EH (cell line): ENCODE results near the gene GRHL1.
A peak's percentile ranks its signal among the peaks of the same experiment; 100 is the strongest.

Experiments used
- DNase-seq: peaks from one replicate; pipeline ENCODE4 v3.0.0-alpha.2; 2015; ENCODE audit warnings: low read depth

Gene GRHL1

DNA sequence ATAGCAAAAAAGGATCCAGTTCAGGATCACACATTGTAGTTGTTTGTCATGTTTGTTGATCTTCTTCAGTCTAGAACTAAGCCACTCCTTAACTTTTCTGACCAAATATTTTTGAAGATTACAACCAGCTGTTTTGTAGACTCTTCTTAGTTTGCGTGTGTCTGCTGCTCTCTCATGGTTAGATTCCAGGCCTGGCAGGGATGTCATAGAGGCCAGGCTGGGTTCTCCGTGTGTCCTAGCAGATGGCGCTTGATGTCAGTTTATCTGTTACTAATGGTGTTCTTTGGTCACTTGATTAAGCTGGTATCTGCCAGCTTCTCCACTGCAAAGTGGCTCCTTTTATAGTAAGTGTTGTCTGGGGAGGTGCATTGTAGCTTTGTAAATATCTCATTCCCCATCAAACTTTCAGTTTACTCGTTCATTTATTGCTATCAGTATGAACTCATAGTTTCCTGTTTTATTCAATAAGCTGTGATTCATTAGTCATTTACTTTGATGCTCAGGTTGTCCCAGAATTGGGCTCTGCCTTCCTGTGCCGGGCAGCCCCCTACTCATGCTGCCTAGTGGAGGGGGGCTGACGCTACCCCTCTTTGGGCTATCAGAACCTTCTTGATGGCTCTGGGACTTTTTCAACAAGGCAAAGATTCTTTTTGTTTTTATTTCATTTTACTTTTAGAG is 42.1 kb downstream of the GRHL1 start:
- DNase-seq = peak; percentile 67

DNA sequence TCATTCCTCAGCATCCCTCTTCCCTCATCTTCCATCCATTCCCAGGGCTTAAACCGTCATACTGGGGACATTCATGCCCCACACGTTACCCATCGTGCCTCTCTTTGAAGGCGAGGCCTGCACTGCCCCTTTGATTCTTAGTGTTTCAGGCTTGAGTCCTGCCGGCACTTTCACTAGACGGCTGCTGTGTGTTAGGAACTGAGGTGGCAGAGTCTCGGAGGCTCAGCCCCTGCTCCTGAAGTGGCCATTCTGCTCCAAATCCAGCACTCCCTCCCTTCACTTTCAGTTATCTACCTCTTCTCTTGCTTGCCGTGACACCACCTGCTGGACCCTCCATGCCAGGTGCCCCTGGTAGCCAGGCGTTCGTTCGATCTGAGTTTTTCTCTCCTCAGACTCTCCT is 43.0 kb downstream of the GRHL1 start:
- DNase-seq = no peak

- DNase-seq = no peak
Observed at GRCh38 chr2:9995059-9995458, 43.6 kb downstream of the GRHL1 start.

DNA sequence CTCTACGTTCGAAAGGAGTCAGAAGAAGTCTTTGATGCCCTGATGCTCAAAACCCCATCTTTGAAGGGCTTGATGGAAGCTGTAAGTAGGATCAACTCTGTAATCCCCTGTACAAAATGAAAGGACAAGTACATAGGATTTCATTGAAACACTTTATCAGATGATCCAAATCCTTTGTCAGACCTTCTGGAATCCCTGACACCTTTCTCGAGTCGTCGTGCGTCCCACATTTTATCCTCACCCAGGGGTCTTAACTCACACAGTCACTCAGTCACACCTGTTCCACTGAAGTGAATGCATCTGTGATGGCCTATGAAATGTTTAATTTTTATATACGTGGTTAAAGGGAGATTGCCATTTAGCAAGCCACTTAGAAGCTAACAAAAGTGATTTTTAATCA is 44.8 kb downstream of the GRHL1 start:
- DNase-seq = no peak

- no peak for DNase-seq
Observed at GRCh38 chr2:9997936-9998335, 46.4 kb downstream of the GRHL1 start.

GRCh38 chr2:9998916-9999654 is 47.6 kb downstream of the GRHL1 start:
- no peak for DNase-seq

DNA sequence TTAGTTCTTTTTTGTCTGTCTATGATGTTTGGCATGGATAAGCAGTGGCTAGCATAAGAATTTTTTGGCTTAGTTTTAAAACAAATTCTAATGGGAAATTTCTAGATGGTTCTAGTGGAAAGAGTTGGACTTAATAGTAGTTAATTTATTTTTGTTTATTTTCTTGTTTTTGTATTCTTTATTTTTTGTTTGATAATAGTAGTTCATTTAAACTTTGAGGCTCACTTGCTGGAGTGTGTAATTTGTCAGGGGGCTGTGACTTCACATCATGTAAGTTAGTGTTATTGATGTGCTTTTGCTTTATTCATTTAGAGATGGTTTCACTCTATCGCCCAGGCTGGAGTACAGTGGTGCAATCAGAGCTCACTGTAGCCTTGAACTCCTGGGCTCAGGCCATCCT is 48.2 kb downstream of the GRHL1 start:
- DNase-seq = no peak

- no peak for DNase-seq
Observed at GRCh38 chr2:10000541-10000940, 49.0 kb downstream of the GRHL1 start.

GRCh38 chr2:10001586-10001985 is 50.1 kb downstream of the GRHL1 start:
- DNase-seq = no peak

GRCh38 chr2:10002109-10002508 is 50.6 kb downstream of the GRHL1 start:
- DNase-seq = no peak

DNA sequence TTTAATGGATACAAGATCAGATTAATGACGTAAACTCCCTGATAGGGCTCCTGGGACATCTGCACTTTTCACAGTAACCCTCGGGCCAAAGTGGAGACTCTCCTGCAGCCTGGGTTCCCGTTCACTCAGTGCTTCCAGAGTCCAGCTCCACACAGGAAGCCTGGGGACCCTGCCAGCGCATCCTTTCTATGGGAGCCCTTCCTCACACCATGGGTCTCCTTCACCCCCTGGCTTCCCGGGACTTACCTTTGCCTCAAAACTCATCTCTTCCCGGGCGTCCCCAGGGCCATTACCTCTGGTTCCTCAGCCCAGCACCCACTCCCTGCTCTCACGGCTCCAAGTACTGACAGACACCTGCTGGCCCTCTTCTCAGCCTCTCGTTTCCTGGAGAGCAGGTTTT is 51.2 kb downstream of the GRHL1 start:
- DNase-seq = no peak

GRCh38 chr2:10003206-10004125 is 52.0 kb downstream of the GRHL1 start:
- no peak for DNase-seq

- no peak for DNase-seq
Observed at GRCh38 chr2:10004401-10004800, 52.9 kb downstream of the GRHL1 start.

- DNase-seq = no peak
Observed at GRCh38 chr2:10004836-10005235, 53.3 kb downstream of the GRHL1 start.

DNA sequence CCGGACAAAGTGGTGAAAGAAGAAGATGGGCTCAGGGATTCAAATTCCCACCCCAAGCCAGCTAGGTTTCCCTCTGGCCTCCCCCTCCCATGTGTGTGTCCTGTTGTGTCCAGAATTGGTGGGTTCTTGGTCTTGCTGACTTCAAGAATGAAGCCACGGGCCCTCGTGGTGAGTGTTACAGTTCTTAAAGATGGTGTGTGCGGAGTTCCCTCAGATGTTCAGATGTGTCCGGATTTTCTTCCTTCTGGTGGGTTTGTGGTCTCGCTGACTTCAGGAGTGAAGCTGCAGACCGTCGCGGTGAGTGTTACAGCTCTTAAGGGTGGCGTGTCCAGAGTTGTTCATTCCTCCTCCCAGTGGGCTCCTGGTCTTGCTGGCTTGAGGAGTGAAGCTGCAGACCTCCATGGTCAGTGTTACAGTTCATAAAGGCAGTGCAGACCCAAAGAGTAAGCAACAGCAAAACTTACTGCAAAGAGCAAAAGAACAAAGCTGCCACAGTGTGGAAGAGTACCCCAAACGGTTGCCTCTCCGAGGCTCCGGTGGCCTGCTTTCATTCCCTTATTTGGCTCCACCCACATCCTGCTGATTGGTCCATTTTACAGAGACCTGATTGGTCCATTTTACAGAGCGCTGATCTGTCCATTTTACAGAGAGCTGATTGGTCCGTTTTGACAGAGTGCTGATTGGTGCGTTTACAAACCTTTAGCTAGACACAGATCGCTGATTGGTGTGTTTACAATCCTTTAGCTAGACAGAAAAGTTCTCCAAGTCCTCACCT is 54.2 kb downstream of the GRHL1 start:
- no peak for DNase-seq

DNA sequence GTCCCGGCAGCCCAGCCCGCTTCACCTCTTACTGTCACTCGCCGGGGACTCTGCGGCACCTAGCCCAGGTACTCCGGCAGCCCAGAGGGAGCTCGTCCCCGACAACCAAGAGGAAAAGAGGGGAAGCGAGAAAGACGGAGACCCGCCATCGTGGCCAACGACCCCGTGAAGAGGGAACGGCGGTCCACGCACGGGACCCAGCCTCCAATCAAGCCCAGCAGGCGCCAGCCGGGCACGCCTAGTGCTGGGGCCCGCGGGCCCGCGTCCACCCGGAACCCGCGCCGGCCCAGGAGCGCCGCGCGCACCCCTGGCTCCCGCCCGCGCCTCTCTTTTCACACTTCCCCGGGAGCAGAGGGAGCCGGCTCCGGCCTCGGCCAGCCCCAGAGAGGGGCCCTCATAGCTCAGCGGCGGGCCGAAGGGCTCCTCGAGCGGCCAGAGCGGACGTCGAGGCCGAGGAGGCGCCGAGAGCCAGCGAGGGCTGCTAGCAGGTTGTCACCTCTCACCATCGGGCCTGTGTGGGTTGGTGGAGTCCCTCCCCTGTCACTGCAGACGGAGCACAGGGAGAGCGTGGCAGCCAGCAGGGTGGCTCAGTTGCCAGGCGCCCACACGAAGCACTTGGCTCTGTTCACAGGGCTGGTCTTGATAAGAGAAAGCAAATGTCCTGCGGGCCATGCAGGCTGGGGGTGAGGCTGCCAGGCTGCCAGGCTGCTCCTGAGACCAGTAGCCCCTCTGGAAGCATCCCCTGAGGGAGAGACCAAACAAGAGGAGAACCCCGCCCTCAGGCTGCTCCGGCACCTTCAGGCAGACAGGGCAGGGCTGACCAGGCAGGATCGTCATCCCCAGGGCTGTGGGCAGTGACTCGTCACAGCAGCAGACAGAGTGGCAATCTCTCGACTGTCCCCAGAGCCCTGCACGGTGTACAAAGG is 55.0 kb downstream of the GRHL1 start:
- peak; percentile 36 for DNase-seq

DNA sequence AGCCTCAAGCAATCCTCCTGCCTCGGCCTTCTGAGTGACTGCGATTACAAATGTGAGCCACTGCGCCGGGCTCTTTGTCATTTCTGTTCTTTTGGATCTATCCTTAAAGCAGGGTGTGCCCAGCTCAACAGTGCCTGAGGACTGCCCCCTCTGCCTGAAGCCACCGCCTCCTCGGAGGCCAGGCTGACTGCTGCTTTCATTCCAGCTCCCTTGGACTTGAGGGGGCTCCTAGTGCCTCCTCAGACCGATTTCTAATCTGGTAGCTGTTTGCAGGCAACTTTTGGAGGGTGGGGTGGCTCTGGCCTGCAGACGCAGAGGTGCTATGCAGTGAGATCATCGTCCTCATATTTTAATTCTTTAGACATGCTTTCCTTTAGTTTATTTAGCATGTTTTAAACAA is 55.9 kb downstream of the GRHL1 start:
- peak; percentile 38 for DNase-seq

DNA sequence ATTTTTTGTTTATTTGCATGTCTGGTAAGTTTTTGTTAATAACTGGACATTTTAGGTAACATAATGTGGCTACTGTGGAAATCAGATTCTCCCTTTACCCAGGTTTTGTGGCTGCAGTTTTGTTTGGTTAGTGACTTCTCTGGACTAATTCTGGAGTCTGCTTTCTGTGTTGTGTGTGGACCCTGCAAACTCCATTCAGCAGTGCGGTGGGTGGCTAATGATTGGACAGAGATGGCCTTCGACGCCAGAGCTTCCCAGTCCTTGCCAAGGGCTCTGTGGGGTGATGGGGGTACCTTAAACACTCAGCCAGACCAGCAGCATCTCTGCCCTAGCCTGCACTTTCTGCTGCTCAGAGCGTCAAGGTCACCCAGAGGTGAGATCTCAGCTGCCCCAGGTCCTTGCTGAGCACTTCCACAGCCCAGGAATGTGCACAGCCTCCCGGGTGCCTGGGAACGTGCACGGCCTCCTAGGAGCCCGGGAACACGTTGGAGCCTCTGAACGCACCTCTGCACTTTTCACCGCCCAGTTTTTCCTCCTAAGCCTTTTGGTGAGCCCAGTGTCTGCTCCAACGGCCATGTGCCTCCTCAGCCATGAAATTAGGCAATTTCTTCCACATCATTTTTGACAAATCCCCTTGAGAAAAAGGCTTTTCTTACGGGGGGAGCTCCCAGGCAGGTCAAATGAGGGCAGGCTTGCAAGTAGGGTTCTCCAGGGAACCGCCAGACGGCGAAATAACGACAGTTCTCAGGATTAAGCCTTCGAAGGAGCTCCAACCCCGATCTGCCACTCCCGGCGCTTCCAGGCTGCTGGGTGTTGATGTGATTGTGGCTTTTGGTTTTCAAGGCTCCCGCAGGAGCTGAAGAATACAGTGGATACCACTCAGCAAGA is 56.7 kb downstream of the GRHL1 start:
- DNase-seq = no peak

- DNase-seq = no peak
Observed at GRCh38 chr2:10008809-10009176, 57.3 kb downstream of the GRHL1 start.

- no peak for DNase-seq
Observed at GRCh38 chr2:10009271-10009810, 57.8 kb downstream of the GRHL1 start.
